Camera-type eye (tissue), 1 donor: ENCODE data around the gene FIBCD1. TPM values are rescaled to one million over a fixed set of nuclear protein-coding genes. Genes with fewer than 3 reads are reported as not detected.

ENCODE experiments used
- total RNA-seq: library from RNA; depleted of rRNA; stranded (reverse); fragments of >200 nt; gene quantifications from one replicate; pipeline ENCODE4 v1.2.3, GENCODE V29; 2014

Gene FIBCD1
- 10.2 TPM for total RNA-seq

DNA sequence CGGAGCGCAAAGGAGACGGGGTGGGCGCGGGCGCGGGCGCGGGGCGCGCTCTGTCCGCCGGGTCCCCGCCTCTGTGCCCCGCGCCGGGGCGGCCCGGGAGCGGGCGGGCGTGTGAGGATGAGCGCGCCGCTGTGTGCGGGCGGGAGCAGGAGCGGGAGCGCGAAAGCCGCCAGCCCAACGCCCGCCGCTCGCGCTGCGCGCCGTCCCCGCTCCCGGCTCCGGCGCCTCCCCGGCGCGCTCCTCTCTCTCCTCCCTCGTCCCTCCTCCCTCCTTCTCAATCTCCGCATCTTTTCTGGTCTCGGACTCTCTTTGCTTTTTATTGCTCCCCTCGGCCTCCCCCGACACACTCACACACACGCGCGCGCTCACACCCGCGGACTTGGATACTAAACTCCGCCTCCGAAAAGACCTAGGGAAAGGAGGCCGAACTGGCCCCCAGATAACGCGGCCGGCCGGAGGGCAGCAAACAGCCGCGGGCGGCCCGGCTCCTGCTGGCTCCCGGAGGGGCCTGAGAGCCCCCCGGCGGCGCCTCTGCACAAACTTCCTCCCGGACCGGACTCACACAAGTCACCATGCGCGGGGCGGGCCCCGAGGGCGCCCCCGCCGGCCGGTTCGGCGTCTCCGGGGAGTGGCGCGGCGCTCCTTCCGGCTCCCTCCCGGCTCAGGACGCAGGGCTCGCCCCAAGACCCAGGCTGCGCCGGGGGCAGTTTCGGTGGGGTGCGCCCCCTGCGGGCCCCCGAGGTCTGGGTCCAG is at the start of gene FIBCD1:
FIBCD1 (minus strand) TSS at position 596 of the 753 bp plus-strand sequence. CDS start 640 bp downstream, outside the sequence.

DNA sequence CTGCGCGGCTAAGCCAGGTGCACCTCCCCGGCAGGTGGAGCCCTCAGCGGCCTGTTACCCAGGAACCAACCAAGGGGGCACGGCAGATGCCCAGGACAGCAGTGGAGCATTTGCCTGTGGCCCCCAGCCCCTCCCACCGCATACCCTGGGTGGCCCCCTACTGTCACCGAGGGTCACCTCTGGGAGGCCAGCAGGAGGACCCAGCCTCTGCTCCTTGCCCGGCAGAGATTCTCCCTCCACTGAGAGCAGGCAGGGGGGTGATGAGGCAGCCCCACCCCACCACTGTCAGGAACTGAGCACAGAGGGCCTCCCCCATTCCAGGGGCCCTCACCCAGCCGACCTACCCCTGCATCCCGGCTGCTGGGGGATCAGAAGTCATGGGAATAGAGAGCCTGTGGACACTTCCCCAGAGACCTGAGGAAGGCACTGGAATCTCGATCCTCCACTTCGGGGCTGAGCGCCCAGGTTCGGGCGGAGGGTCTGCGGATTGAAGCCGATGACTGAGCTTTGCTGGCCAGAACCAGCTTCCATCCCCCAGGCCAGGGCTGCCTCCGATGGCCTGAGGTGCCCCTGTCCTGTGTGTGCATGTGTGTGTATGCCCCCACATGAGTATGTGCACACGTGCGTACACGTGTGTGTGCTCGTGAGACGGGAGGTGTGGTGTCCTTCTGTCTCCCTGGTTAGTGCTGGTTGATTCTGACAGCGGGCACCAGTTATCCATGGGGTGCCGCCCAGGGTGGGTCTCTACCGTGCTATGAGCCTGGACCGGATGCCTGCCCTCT is 42.6 kb downstream of the FIBCD1 start, which contains the start of gene QRFP:
QRFP (minus strand) TSS at position 580 of the 782 bp plus-strand sequence. CDS start 2,974 bp downstream, outside the sequence.

Other genes with a start within 250 kb of the FIBCD1 start
- gene EXOSC2, start 245.5 kb downstream of the FIBCD1 start, total RNA-seq = 43.9 TPM
- 82.9 TPM for gene ABL1, start 104.0 kb downstream of the FIBCD1 start, total RNA-seq
- gene QRFP, start 42.4 kb downstream of the FIBCD1 start, total RNA-seq = not detected
- gene LAMC3, start 69.9 kb upstream of the FIBCD1 start, total RNA-seq = 9.9 TPM
- 36.2 TPM for gene AIF1L, start 157.3 kb upstream of the FIBCD1 start, total RNA-seq
- gene NUP214, start 186.3 kb upstream of the FIBCD1 start, total RNA-seq = 45.8 TPM